Neural progenitor cell (in vitro differentiated cells): Measurements from ENCODE around the gene ATIC. TPM values are rescaled to one million over a fixed set of nuclear protein-coding genes. Genes with fewer than 3 reads are reported as not detected.

Experiments used
- DNase-seq: peaks from one replicate; pipeline ENCODE4 v3.0.0-alpha.2; 2016; ENCODE audit warnings: low spot score
- H2AFZ ChIP-seq: fragments of 200-600 bp; sonication (generic); replicated peaks from 2 replicates; pipeline ENCODE4 v1.6.1; 2016; ENCODE audit warnings: antibody characterized with exemption
- H3F3A ChIP-seq: fragments of 200-600 bp; sonication (generic); 2 replicates; pipeline ENCODE4 v1.6.1; 2016; ENCODE audit warnings: antibody characterized with exemption, low read depth
- H3K27ac ChIP-seq: fragments of 200-600 bp; sonication (generic); 2 replicates; pipeline ENCODE4 v1.5.1; 2016; ENCODE audit warnings: mild to moderate bottlenecking
- H3K27me3 ChIP-seq: fragments of 200-600 bp; sonication (generic); 2 replicates; pipeline ENCODE4 v1.6.1; 2016; ENCODE audit warnings: mild to moderate bottlenecking, moderate library complexity
- H3K36me3 ChIP-seq: fragments of 200-600 bp; sonication (generic); 2 replicates; pipeline ENCODE4 v1.5.1; 2016
- H3K4me1 ChIP-seq: fragments of 200-600 bp; sonication (generic); 2 replicates; pipeline ENCODE4 v1.6.1; 2016; ENCODE audit warnings: mixed run types
- H3K4me2 ChIP-seq: fragments of 200-600 bp; sonication (generic); 2 replicates; pipeline ENCODE4 v1.6.1; 2016
- H3K4me3 ChIP-seq: fragments of 200-600 bp; sonication (generic); 2 replicates; pipeline ENCODE4 v1.5.1; 2016
- H3K79me2 ChIP-seq: fragments of 200-600 bp; sonication (generic); 2 replicates; pipeline ENCODE4 v1.6.1; 2016; ENCODE audit warnings: low read depth
- H3K9ac ChIP-seq: fragments of 200-600 bp; sonication (generic); 2 replicates; pipeline ENCODE4 v1.6.1; 2016
- H3K9me3 ChIP-seq: fragments of 200-600 bp; sonication (generic); 2 replicates; pipeline ENCODE4 v1.5.1; 2016; ENCODE audit warnings: low read depth
- H4K20me1 ChIP-seq: fragments of 200-600 bp; sonication (generic); 2 replicates; pipeline ENCODE4 v1.6.1; 2016; ENCODE audit warnings: low read depth
- H3K27ac Mint-ChIP-seq: 3 replicates; pipeline ENCODE4 v1.8.0; 2021; ENCODE audit warnings: mixed read lengths
- H3K27me3 Mint-ChIP-seq: 2 replicates; pipeline ENCODE4 v1.8.0; 2022; ENCODE audit warnings: low read depth, mild to moderate bottlenecking, inconsistent platforms, moderate library complexity, mixed read lengths; ENCODE audit not compliant: insufficient read depth
- H3K36me3 Mint-ChIP-seq: 3 replicates; pipeline ENCODE4 v1.8.0; 2021; ENCODE audit warnings: mixed read lengths
- H3K4me1 Mint-ChIP-seq: 3 replicates; pipeline ENCODE4 v1.8.0; 2021; ENCODE audit warnings: mixed read lengths
- H3K4me3 Mint-ChIP-seq: 3 replicates; pipeline ENCODE4 v1.8.0; 2021; ENCODE audit warnings: mild to moderate bottlenecking, moderate library complexity, mixed read lengths
- H3K9me3 Mint-ChIP-seq: 3 replicates; pipeline ENCODE4 v1.8.0; 2020; ENCODE audit warnings: mixed read lengths
- CTCF ChIP-seq: fragments of 200-600 bp; sonication (generic); IDR thresholded peaks from 2 replicates; pipeline ENCODE4 v1.5.1; 2017; ENCODE audit warnings: antibody characterized with exemption, mild to moderate bottlenecking
- EZH2 ChIP-seq: fragments of 200-600 bp; sonication (generic); IDR thresholded peaks from 2 replicates; pipeline ENCODE4 v1.6.1; 2017; ENCODE audit warnings: antibody characterized with exemption, mild to moderate bottlenecking, moderate library complexity
- EZH2phosphoT487 ChIP-seq: fragments of 200-600 bp; sonication (generic); IDR thresholded peaks from 2 replicates; pipeline ENCODE4 v1.6.1; 2017; ENCODE audit warnings: antibody characterized with exemption
- total RNA-seq: library from RNA; depleted of rRNA; stranded (reverse); fragments of >200 nt; gene quantifications from 2 replicates; pipeline ENCODE4 v1.2.3, GENCODE V29; 2015; ENCODE audit warnings: low replicate concordance

Gene ATIC
- total RNA-seq, 1 donor from 2014 or later = 43.2 TPM

- Histone ChIP-seq H3K27me3 (no peaks in the 10 kb centered on the region), H3K9ac (no peak overlapping the region), H3K36me3 (no peaks in the 10 kb centered on the region), H3K4me1 (no peaks in the 10 kb centered on the region), H3K9me3 (no peaks in the 10 kb centered on the region), H3K4me3 (no peak overlapping the region), H4K20me1 (no peaks in the 10 kb centered on the region), H3F3A (no peaks in the 10 kb centered on the region), H3K27ac (no peak overlapping the region), H3K79me2 (no peaks in the 10 kb centered on the region), H3K4me2 (no peak overlapping the region), H2AFZ (no peak overlapping the region)
- no peaks in the 10 kb centered on the region for H3K27me3 Mint-ChIP-seq
- H3K27ac Mint-ChIP-seq = no peak overlapping the region
- no peak for TF ChIP-seq EZH2
- no peak for TF ChIP-seq CTCF
- no peak for TF ChIP-seq EZH2phosphoT487
- H3K36me3 Mint-ChIP-seq = peaks cover 20% of the 10 kb centered on the region
- H3K4me3 Mint-ChIP-seq = no peak overlapping the region
- H3K9me3 Mint-ChIP-seq = no peaks in the 10 kb centered on the region
- no peak for DNase-seq
- H3K4me1 Mint-ChIP-seq = no peaks in the 10 kb centered on the region
Measured at GRCh38 chr2:215399067-215399716, 87.3 kb downstream of the ATIC start.

Other genes starting within 250 kb of the ATIC start
- 0.17 TPM in 1 of 2 replicates, not detected in the other for gene ABCA12, start 173.4 kb upstream of the ATIC start, total RNA-seq
- gene FN1, start 124.0 kb downstream of the ATIC start, total RNA-seq = 52.0 and 77.6 TPM in 2 replicates